Activated CD4-positive, CD25-positive, alpha-beta regulatory T cell (primary cell): Measurements from ENCODE around the gene CD180.

Experiments used
- DNase-seq, 4 experiments: peaks; one replicate each; lab custom pipeline; 2025; lab: John Stamatoyannopoulos, UW

The CD180 gene

DNA sequence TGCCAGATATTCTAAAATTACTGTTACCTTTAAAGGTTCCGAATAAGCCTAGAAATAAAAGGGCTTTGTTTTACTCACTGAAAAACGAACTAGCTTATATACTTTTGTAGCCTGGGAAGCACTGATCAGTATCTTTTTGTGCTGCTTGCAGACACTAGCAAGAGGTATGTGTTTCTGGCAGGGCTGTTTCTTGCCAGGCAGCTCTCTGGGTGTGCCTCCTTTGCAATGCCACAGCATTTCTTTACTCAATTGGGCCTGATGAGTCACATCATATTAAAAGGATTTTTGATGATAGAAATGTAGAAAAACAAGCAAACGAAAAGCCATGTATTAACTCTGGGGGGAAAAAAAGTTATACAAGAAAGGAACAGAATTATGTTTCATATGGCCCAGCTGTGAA lies 35.6 kb downstream of the CD180 start:
- peak in 2 of 4 experiments; percentile 19 to 42 for DNase-seq

DNA sequence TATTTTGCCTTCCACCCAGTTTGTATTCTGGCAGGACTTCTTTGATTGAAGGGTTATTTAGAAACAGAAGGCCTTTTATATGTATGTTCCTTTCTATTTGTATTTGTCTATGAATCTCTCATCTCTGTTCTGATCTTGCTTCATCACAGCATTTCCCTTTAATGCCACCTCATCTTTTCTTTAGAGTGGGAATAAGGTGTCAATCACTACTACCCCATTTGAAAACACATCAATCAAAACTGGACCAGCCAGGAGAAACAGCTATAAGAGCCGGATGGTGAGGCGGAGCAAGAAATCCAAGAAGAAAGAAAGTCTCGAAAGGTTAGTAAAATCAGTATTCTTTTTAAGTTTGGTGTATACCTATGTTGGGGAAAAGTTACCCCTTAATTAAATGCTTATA lies 36.3 kb downstream of the CD180 start:
- no peak for DNase-seq

DNA sequence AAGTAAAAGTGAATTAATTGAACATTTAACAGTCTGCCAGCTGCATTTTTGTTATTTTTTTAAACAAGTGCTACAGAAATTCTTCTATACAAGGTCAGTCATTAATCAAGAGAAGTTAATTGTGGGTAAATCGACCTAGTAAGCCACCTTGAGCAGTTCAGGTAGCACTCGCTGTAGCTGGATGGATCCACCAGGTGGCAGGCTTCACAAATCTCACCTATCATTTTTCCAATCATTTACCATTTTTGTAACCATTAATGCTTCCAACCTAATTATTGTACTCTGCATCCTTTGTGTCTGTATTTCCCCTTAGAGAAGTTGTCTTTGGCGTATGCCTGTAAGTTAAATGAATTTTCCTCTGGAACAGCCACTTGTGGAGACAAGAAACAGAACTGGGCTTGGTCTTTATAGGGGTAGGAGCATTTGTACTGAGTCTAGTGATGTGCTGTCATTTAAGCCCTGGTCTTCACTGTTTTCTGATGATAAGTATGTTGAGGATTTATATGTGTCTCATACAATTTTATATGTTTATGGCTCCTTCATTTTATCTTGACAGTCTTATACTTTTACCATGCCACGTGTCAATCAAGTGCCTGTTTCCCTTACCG lies 39.5 kb downstream of the CD180 start:
- DNase-seq: peak in 2 of 4 experiments; percentile 11 to 23

DNA sequence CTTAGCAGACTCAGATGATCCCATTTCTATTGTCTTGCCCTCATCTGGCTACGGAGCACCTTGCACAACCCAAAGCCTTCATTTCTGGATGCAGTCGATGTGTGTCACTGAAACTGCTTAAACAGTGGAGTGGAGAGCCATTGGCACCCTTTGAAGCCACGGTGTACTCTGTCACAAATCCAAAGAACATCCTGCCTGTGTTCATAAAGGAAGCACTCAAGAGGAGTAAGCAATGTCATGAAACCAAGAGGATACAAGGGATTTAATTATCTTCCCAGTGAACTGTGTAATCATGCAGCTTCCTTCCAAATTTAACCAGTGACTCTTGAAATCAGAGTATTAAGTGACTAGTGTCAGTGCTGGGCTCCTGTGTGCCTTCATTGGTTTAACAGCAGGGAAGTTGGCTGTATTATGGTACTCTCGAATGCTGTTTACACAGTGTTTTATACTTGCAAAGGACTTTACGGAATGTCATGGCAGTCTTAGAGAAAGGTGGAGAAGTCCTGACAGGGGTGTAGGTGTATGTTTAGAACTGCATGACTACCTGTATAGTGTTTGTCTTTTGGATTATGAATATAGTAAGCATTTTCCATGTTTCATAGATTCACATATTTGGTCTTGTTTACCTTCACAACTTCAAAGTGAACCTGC lies 41.9 kb downstream of the CD180 start:
- no peak for DNase-seq

DNA sequence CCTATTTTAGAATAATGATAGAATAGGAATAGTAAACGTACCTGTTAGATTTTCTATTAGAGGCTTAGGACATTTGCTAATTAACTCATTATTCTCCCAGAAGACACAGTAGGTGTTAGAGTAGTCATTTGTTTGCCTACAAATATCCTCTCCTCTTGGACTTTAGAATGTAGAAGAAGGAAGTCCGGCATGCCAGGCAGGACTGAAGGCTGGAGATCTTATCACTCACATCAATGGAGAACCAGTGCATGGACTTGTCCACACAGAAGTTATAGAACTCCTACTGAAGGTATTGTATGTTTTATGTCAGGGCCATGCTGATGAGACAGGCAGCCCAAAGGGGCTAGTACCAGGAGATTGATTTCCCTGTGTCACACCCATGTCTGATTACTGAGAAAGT lies 43.3 kb downstream of the CD180 start:
- no peak for DNase-seq

DNA sequence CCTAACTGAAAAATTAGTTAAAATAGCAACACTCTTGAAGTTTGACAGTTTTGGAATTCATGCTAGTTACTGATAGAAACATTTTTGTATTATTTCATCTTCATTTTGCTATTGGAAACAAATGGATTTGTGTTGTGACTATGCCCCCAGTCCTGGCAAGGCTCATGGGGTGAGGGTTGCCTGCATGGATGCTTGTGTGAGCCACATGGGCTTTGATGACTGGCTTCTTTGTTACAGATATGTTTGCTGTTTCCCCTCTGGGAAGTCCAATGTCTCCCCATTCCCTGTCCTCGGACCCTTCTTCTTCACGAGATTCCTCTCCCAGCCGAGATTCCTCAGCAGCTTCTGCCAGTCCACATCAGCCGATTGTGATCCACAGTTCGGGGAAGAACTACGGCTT lies 44.2 kb downstream of the CD180 start:
- DNase-seq: no peak

DNA sequence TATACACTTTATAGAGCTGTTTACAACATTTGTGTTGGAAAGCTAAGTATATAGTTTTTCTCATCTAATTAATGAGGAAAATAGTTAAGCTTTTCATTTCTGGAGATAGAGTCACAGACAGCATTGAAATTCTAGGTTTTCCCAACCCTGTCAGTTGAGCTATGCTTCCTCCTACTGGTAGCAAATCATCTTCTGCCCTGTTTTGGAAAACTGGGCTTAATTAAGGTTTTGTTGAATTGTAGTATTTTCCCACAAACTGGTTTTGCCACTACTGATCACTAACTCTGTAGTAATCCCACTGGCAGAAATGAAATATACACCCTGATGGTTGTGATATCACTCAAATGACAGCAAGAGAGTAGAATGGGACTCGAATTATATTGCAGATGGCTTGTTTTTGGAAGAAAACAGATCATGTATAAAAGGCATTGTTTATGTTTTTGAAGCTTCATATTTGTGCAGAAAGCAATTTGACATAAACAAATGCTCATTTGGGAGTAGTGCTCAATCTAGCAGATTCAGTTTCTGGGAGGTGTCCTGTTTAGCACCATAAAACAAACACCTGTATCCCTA lies 46.6 kb downstream of the CD180 start:
- no peak for DNase-seq

DNA sequence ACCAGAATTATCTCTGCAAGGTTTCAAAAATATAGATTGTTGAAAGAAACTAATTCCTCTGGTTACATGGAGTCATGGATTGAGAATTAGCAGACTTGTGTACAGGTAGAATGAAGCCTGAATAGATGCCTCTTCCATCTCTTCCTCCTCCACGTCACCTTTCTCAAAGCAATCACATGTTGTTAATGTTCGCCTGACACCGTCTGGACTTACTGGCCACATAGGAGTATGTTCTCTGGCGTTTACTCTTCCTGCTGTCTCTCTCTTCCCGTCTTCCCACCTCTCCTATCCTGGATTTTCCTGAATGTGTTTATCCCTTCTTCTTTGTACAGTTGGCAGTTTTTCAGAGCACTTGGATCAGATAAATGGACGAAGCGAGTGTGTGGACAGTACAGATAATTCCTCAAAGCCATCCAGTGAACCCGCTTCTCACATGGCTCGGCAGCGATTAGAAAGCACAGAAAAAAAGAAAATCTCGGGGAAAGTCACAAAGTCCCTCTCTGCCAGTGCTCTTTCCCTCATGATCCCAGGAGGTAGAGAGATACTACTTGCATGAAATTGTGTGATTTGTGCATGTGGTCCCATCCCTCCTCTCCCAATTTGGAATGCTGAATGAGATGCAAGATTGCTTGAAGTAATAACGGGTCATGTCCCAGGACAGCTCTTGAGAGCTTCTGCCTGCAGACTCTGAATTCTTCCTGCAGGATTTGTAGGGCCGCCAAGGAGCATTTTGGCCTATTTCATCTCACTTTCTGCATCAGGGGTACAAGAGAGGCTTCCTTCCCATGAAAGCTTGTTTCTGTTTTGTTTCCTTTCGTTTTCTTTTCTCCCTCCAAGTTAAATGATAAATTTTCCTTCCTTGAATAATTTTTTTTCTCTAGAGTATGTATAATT lies 47.3 kb downstream of the CD180 start:
- DNase-seq: no peak

DNA sequence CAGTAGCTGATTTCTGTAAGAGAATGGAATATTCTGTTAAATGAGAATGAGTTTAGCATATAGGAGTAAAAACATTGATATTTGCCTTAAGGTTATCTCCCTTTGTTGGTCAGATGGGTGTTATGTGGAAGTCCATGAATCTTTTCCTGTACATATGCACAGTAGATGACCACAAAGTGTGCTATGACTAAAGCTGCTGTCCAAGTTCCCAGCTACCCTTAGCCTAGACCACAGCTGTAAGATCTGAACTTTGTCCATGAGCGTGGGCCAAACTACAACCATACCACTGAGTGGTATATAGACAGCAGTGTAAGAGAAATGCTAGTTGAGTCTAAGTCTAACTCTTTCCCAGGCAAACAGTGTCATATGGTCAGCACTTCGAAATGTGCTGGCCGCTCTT lies 48.8 kb downstream of the CD180 start:
- DNase-seq: no peak

DNA sequence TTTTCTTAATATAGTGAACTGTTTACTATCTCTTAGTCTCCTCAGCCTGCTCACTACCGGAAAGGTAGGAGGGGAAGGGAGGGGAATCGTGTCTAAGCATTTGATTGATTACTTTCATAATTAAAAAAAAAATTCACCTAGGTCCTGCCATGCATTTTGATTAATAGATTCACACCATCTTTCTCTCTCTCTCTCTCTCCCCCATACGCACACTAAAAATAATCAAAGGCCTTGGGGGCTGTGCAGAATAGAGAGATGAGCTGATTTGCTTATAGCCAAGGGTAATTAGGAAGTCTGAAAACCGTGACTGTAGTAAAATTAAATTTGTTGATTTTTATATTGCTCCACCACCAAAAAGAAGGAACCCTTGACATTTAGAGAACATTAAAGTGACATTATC lies 49.6 kb downstream of the CD180 start:
- no peak for DNase-seq

DNA sequence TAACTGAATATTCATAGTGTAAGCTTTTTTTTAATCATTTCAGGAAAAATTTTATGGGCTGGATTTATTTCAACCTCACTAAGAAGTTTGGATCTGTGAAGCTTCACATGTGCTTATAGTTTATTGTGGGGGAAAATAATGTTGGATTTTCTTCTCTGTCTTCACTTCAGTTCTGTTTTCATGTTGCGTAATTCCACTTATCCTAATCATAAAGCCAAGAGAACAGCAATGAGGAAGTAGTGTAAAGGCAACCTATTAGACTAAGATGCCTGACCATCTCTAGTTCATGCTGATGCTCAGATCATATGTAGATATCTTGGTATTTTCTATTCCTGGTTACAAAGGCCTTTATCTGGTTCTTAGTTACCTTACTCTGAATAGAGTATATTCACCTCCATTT lies 50.0 kb downstream of the CD180 start:
- no peak for DNase-seq

DNA sequence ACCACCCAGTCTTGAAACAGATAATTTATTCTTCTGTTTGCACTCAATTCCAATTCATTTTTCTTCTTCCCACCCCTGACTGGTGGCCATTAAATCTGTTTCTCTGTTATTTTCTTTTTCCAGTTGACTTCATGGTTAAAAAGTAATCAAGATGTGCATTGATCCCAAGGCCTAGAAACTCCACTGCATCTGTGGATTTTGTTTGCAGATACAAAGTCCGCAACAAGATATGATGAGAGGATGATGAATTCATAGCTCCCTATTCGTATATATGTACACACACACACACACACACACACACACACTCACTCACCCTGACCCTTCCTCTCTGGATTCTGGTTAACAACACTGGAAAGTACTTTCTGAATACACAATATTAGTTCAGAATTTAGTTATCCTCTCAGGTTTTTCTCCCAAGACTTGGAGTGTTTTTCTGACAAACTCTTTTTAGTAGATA lies 52.4 kb downstream of the CD180 start:
- no peak for DNase-seq

DNA sequence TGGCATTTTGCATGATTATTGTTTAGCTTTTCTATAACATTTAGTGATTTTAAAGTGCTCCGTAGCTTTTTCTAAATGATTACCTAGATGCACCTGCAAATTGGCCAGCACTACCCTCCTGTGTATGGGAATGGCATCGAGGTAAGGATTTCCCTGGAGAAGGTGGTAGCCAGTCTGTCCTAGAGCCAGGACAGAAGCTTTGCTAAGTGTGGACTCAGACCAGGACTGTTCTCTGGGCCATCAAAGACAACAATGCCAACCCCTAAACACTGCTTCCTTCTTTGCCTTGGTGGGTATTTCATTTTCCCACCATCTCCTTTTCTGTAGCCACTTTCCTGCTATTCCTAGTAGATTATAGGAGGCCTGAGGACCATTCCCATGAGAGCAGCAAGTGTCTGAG lies 53.0 kb downstream of the CD180 start:
- DNase-seq: no peak

DNA sequence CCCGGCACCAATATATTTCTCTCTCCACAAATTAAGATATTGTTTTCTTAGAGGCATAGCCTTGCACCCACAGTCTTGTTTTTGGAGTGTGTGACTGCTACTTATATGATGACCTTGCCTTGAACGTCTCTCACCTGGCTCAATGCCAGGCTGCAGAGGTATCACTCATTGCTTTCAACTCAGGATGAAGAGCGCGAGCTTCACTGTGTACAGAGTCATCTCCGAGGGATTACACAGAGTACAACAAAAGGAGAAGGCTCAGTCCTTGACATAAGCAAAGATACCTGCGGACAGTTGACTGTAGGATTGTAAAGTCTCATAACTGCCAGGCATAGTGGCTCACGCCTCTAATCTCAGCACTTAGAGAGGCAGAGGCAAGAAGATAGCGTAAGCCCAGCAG lies 53.8 kb downstream of the CD180 start:
- DNase-seq: no peak

DNA sequence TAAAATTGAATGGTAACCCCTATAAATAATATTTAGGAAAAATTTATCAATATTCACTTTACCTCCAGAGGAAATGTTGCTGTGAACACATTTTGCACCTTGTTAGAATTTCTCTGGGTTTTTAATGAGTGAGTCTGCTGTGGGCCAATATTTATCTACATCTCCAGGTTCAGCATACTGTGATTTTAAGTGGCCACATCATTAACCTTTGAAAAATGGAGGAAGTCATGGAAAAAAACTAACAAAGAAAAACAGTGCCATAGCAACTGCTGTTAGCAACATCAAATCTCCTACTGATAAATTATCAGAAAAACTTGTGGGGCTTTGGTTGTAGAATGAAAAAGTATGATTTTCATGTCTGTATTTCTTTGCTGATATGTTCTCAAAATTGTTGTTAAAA lies 55.0 kb downstream of the CD180 start:
- no peak for DNase-seq

DNA sequence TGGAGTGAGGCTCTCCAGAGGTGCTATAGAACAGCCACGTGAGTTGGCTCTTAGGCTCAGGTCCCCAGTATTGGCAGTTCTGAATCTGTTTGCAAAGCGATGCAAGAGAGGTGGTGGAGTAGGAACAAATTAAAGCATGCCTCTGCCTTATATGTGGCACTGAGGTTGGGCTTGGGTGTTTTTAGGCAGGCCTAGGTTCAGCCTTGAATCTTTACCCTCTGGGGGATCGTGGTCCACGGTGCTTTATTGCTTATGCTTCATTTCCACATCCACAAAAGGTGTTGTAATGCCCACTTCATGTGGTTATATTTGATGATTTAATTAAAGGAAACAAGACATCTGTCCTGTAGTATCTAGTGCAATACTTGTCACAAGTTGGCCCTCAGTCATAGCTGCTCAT lies 56.2 kb downstream of the CD180 start:
- DNase-seq: no peak

DNA sequence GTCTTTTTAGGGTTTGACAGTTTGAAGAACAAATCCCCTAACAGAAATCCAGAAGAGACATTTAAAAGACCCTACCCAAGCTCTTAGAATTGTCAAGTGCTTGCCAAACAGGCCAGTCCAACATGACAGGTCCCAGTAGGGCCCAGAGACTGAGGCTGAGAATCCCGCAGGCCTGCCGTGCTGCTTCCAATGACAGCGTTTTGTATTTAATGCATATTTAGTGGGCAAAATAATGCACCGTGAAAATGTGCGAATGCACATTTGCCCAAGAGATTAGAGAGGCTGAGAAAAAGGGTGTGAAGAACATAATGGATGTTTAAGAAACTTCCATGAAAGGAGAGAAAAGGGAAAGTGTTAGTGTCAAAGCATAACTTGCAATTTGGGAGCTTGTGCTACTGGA lies 57.6 kb downstream of the CD180 start:
- DNase-seq: no peak

DNA sequence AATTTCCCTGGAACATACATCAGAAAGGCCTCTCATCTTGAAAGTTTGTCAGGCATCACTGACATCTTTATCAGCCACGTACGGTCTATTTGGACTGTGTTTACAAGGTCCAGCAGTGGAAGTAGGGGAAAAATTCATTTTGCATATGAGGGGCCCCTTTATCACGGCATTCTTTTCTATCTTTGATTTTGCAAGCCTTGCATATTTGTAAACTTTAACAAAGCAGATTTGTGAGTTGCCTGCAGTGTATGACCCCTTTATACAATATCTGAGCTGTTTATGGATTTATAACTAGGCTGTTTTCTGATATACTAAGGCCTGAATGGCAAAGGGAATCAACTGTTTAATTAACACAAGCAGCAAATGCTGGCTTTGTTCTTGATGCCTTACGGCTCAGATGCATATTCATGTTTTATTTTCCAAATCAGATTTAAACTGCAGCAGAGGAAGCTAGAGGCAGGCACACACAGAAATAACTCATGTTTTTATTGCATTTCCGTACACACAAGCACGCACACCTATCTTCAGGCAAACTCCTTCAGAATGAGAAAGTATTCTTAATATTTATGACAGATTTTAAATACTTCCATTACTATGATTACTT lies 61.1 kb downstream of the CD180 start:
- no peak for DNase-seq

DNA sequence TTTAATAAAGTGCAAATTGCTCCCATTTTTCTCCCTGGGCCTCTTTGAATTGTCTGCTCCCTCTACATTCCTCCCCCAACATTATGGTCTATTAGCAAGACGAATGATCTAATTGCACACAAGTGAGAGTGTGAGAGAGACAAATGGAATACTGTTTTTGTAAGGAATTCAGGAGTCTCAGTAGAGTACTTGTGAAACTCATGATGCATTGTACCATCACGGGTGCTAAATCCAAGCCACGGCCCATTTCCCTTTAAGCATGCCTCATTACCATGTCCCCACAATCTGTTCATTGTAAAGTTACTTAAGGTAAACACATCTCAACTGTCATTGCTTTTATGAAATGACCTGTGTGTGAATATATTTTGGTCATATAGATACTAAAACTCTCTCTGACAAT lies 62.8 kb downstream of the CD180 start:
- no peak for DNase-seq

DNA sequence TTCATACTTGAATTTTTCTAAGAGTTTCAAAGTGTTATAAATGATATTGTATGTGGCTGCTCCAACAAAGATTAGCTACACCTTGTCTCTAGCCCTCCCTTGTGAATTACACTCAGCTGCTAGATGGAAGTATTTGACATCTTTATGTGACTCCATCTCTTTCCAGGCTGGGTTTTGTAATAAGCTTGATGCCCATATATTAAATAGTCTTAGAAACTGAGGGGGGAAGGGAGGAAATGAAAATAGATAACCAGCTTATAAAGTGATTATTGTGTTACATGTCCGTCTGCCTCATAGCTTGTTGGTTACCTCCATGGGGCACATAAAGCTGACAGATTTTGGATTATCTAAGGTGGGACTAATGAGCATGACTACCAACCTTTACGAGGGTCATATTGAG lies 63.4 kb downstream of the CD180 start:
- DNase-seq: no peak

DNA sequence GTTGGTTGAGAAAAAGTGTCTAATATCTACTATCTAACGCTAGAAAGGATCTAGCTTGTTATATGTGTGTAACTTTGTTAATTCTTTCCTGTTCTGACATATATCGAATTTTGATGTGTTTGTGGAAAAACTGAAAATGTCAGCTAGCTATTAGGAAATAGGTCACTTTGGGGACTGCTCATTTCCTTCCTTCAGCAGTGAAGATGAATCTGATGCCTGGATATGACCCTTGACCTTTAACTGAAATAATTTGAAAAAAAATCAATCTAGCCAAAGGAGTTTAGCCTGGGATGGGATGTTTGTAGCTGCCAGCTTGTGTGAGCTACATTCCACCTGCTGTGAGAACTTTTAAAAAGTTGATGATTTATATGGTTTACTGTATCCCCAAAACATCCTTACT lies 66.8 kb downstream of the CD180 start:
- DNase-seq: no peak
